Measurements from ENCODE around the gene ATXN1.

- TF ChIP-seq, protein P1, sequence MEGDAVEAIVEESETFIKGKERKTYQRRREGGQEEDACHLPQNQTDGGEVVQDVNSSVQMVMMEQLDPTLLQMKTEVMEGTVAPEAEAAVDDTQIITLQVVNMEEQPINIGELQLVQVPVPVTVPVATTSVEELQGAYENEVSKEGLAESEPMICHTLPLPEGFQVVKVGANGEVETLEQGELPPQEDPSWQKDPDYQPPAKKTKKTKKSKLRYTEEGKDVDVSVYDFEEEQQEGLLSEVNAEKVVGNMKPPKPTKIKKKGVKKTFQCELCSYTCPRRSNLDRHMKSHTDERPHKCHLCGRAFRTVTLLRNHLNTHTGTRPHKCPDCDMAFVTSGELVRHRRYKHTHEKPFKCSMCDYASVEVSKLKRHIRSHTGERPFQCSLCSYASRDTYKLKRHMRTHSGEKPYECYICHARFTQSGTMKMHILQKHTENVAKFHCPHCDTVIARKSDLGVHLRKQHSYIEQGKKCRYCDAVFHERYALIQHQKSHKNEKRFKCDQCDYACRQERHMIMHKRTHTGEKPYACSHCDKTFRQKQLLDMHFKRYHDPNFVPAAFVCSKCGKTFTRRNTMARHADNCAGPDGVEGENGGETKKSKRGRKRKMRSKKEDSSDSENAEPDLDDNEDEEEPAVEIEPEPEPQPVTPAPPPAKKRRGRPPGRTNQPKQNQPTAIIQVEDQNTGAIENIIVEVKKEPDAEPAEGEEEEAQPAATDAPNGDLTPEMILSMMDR (IDR thresholded peaks at IDR 0.05; ENCODE audit: insufficient read depth, low read length, poor library complexity, severe bottlenecking) = no peak
- no peak for TF ChIP-seq EZH2phosphoT487 (conservative IDR thresholded peaks at IDR 0.05; ENCODE audit: low read length)
These were observed 397.5 kb downstream of the ATXN1 start for GRCh38 chr6:16363749-16364148.
